ENCODE data around the gene ICAM4. TPM values are rescaled to one million over a fixed set of nuclear protein-coding genes. Genes with fewer than 3 reads are reported as not detected.

Gene ICAM4
- total and polyA plus RNA-seq, 2 of the 13 experiments (the other 11 are each of a cell fraction or from before 2014, with no cell fraction given) = 2.9 to 4.0 TPM

- TF ChIP-seq ZNF318 (CRISPR knock-in tag; IDR thresholded peaks at IDR 0.05) (no peak), KLF16 (CRISPR knock-in tag; IDR thresholded peaks at IDR 0.05) (peak; percentile 63 to 86; a peak in 3 of 4 replicates), MAF1 (CRISPR knock-in tag; IDR thresholded peaks at IDR 0.05; ENCODE audit: borderline replicate concordance) (peak; percentile 89), HNF4G (IDR thresholded peaks at IDR 0.05; ENCODE audit: borderline replicate concordance, low read depth, low read length) (peak; percentile 42; the same call in 1 of the 2 replicates), HNF4G (CRISPR knock-in tag; IDR thresholded peaks at IDR 0.05; ENCODE audit: borderline replicate concordance, low read depth) (no peak), HMGXB4 (CRISPR knock-in tag; IDR thresholded peaks at IDR 0.05; ENCODE audit: borderline replicate concordance in 1 of 2, low read depth in 1 of 2) (peak; percentile 81 to 90), ZBTB26 (CRISPR knock-in tag; IDR thresholded peaks at IDR 0.05; ENCODE audit: borderline replicate concordance) (no peak), ZBTB44 (CRISPR knock-in tag; IDR thresholded peaks at IDR 0.05) (no peak), ZNF7 (CRISPR knock-in tag; IDR thresholded peaks at IDR 0.05) (no peak), NFYC (CRISPR knock-in tag; IDR thresholded peaks at IDR 0.05) (peak; percentile 90), GTF3A (CRISPR knock-in tag; conservative IDR thresholded peaks at IDR 0.05) (no peak), IKZF5 (CRISPR knock-in tag; IDR thresholded peaks at IDR 0.05) (no peak; the same call in 1 of the 2 replicates), ZNF432 (CRISPR knock-in tag; IDR thresholded peaks at IDR 0.05; ENCODE audit: borderline replicate concordance) (no peak)
Observed at GRCh38 chr19:10251792-10252694, 34.7 kb upstream of the ICAM4 start, which contains the start of gene MRPL4 (continued).
